SK-N-SH (cell line): ENCODE data around the gene ZNF438. TPM values are rescaled to one million over a fixed set of nuclear protein-coding genes. Genes with fewer than 3 reads are reported as not detected.

ENCODE experiments used
- CTCF ChIA-PET: fragments of 300-600, 350-600 bp; formaldehyde crosslinking; extraction: SDS; loops from one replicate; lab custom pipeline; 2021; lab: Yijun Ruan, JAX
- POLR2A ChIA-PET: fragments of 350-600 bp; sonication (Branson Sonifier 250); formaldehyde crosslinking; extraction: SDS; loops from one replicate; lab custom pipeline; 2020; ENCODE audit warnings: antibody characterized with exemption, inconsistent platforms; lab: Yijun Ruan, JAX
- DNase-seq: peaks from one replicate; pipeline ENCODE4 v3.0.0; 2012
- H2AFZ ChIP-seq: fragments of 200-600 bp; sonication (generic); 2 replicates; pipeline ENCODE4 v1.8.1; 2016; ENCODE audit warnings: antibody characterized with exemption, mild to moderate bottlenecking, low read depth
- H3F3A ChIP-seq: fragments of 200-600 bp; sonication (generic); replicated peaks from 2 replicates; pipeline ENCODE3; 2016; ENCODE audit warnings: antibody characterized with exemption, mild to moderate bottlenecking; ENCODE audit not compliant: insufficient read depth
- H3K27ac ChIP-seq, 2 experiments: fragments of 200-500 bp in 1 of 2; fragments of 200-600 bp in 1 of 2; sonication (Bioruptor generic) in 1 of 2; sonication (generic), shearing (Covaris generic) in 1 of 2; 2 replicates each; pipeline versions ENCODE4 v1.5.1 to v1.6.1; 2014 to 2016; ENCODE audit warnings: low read depth in 2 of 2, inconsistent platforms in 1 of 2, low read length in 1 of 2, mild to moderate bottlenecking in 1 of 2, mixed read lengths in 1 of 2
- H3K27me3 ChIP-seq: fragments of 200-600 bp; sonication (generic), shearing (Covaris generic); 2 replicates; pipeline ENCODE4 v1.6.1; 2016; ENCODE audit warnings: mixed run types; ENCODE audit not compliant: insufficient read depth
- H3K36me3 ChIP-seq, 2 experiments: fragments of 200-500 bp in 1 of 2; fragments of 200-600 bp in 1 of 2; sonication (Bioruptor generic) in 1 of 2; sonication (generic) in 1 of 2; replicated peaks in 1 of 2; 2 replicates each; pipeline versions ENCODE3 to v1.5.1; 2014 to 2016; ENCODE audit warnings: low read length in 1 of 2, mild to moderate bottlenecking in 1 of 2; ENCODE audit not compliant: insufficient read depth in 2 of 2, control insufficient read depth in 1 of 2
- H3K4me1 ChIP-seq, 2 experiments: fragments of 200-500 bp in 1 of 2; fragments of 200-600 bp in 1 of 2; sonication (Bioruptor generic) in 1 of 2; sonication (generic), shearing (Covaris generic) in 1 of 2; 2 replicates each; pipeline versions ENCODE4 v1.5.1 to v1.6.1; 2014 to 2016; ENCODE audit warnings: low read depth in 1 of 2, low read length in 1 of 2, mixed run types in 1 of 2; ENCODE audit not compliant: insufficient read depth in 2 of 2, control insufficient read depth in 1 of 2
- H3K4me2 ChIP-seq: fragments of 200-600 bp; sonication (generic), shearing (Covaris generic); 2 replicates; pipeline ENCODE4 v1.6.1; 2017; ENCODE audit warnings: mixed run types
- H3K4me3 ChIP-seq, 2 experiments: fragments of 200-500 bp in 1 of 2; fragments of 200-600 bp in 1 of 2; sonication (Bioruptor generic) in 1 of 2; sonication (generic), shearing (Covaris generic) in 1 of 2; 2 replicates each; pipeline versions ENCODE4 v1.5.1 to v1.8.1; 2014 to 2016; ENCODE audit warnings: low read depth in 2 of 2, inconsistent platforms in 1 of 2, low read length in 1 of 2, mild to moderate bottlenecking in 1 of 2, mixed read lengths in 1 of 2, moderate library complexity in 1 of 2
- H3K79me2 ChIP-seq: fragments of 200-600 bp; sonication (generic); 2 replicates; pipeline ENCODE4 v1.8.1; 2017; ENCODE audit warnings: mild to moderate bottlenecking; ENCODE audit not compliant: insufficient read depth
- H3K9ac ChIP-seq: fragments of 200-600 bp; sonication (generic); 2 replicates; pipeline ENCODE4 v1.6.1; 2017; ENCODE audit warnings: mixed run types
- H3K9me2 ChIP-seq: fragments of 200-600 bp; sonication (generic); 2 replicates; pipeline ENCODE4 v1.6.1; 2017; ENCODE audit warnings: mixed run types
- H3K9me3 ChIP-seq: fragments of 200-600 bp; sonication (generic); 2 replicates; pipeline ENCODE4 v1.6.1; 2017; ENCODE audit warnings: mixed run types, mild to moderate bottlenecking, moderate library complexity
- H4K20me1 ChIP-seq: fragments of 200-600 bp; sonication (generic); 2 replicates; pipeline ENCODE4 v1.6.1; 2017; ENCODE audit warnings: mild to moderate bottlenecking, mixed run types; ENCODE audit not compliant: insufficient read depth
- CHD2 ChIP-seq: fragments of 150-350 bp; IDR thresholded peaks from 2 replicates; pipeline ENCODE4 v1.6.1; 2018; ENCODE audit warnings: low read length; ENCODE audit not compliant: partially characterized antibody
- CTCF ChIP-seq: fragments of 200-600 bp; sonication (generic); IDR thresholded peaks from 2 replicates; pipeline ENCODE4 v1.6.1; 2017; ENCODE audit warnings: antibody characterized with exemption, mild to moderate bottlenecking, moderate library complexity
- EP300 ChIP-seq, 2 experiments: IDR thresholded peaks; 2 replicates each; pipeline versions ENCODE4 v1.4.0 to v1.6.1; 2012; ENCODE audit warnings: borderline replicate concordance in 1 of 2, low read depth in 1 of 2, low read length in 1 of 2
- FOSL2 ChIP-seq: IDR thresholded peaks from 2 replicates; pipeline ENCODE4 v1.4.0; 2012; ENCODE audit warnings: low read depth, mild to moderate bottlenecking, moderate library complexity, borderline replicate concordance
- GATA2 ChIP-seq: sonication (generic); formaldehyde crosslinking; IDR thresholded peaks from 2 replicates; pipeline ENCODE4 v1.5.0; 2020; ENCODE audit warnings: mild to moderate bottlenecking, missing genetic modification reagents
- JUND ChIP-seq: IDR thresholded peaks from 2 replicates; pipeline ENCODE4 v1.4.0; 2012
- NFIC ChIP-seq: IDR thresholded peaks from 2 replicates; pipeline ENCODE4 v1.4.0; 2012; ENCODE audit warnings: borderline replicate concordance
- NRF1 ChIP-seq: IDR thresholded peaks from 2 replicates; pipeline ENCODE4 v1.6.1; 2012; ENCODE audit warnings: low read depth, mild to moderate bottlenecking, low read length
- PBX3 ChIP-seq: IDR thresholded peaks from 2 replicates; pipeline ENCODE4; 2012
- POLR2AphosphoS5 ChIP-seq: IDR thresholded peaks from 2 replicates; pipeline ENCODE4 v1.6.1; 2012; ENCODE audit warnings: low read depth, low read length
- RAD21 ChIP-seq: IDR thresholded peaks from 2 replicates; pipeline ENCODE4 v1.6.1; 2012; ENCODE audit warnings: mild to moderate bottlenecking, low read length
- RFX5 ChIP-seq: IDR thresholded peaks from 2 replicates; pipeline ENCODE4 v1.6.1; 2012; ENCODE audit warnings: mild to moderate bottlenecking, improper control_type of control experiment, low read length
- TAF1 ChIP-seq: IDR thresholded peaks from 2 replicates; pipeline ENCODE4 v1.6.1; 2012; ENCODE audit warnings: low read depth, mild to moderate bottlenecking, low read length, moderate library complexity, borderline replicate concordance
- TCF12 ChIP-seq: IDR thresholded peaks from 2 replicates; pipeline ENCODE4 v1.4.0; 2012
- USF1 ChIP-seq: IDR thresholded peaks from 2 replicates; pipeline ENCODE4 v1.4.0; 2012; ENCODE audit warnings: low read depth, borderline replicate concordance
- ZBTB33 ChIP-seq: IDR thresholded peaks from 2 replicates; pipeline ENCODE4 v1.4.0; 2012; ENCODE audit warnings: low read depth, borderline replicate concordance
- WGBS: methylation state at CpG from one replicate; pipeline ENCODE4 v1.1.6; 2017; ENCODE audit warnings: low lambda C conversion rate; 5-methylcytosine and 5-hydroxymethylcytosine counted together
- polyA plus RNA-seq, 3 experiments: library from polyadenylated mRNA; depleted of rRNA; stranded (reverse); fragments of >200 nt; gene quantifications; 2 replicates each; pipeline ENCODE4 v1.2.3, GENCODE V29; 2012

ZNF438 gene
- polyA plus RNA-seq, 1 of the 3 experiments (the other 2 are of a cell fraction) = 2.1 TPM

- ChIA-PET POLR2A (no interaction called here), CTCF (interaction anchor here (1.1 to 1.4 kb wide), 2 partner anchors 11 to 19 kb away, joined by 3 read pairs; no protein-coding TSS in a partner anchor)
- no peak for DNase-seq
- Histone ChIP-seq H3K36me3 (no peaks in the 10 kb centered on the region), H3K4me2 (peak overlapping the region; percentile 54; the same call in 1 of the 2 replicates), H3K27me3 (no peaks in the 10 kb centered on the region), H3K4me3 (no peak overlapping the region), H3K4me1 (peaks cover 6 to 7% of the 10 kb centered on the region in 2 experiments; a peak in 2 of 4 replicates), H3F3A (no peaks in the 10 kb centered on the region), H3K79me2 (no peaks in the 10 kb centered on the region), H2AFZ (peak overlapping the region; percentile 86), H4K20me1 (no peaks in the 10 kb centered on the region), H3K27ac (peak overlapping the region; percentile 23 to 56; a peak in 3 of 4 replicates), H3K9ac (peak overlapping the region; percentile 22; the same call in 1 of the 2 replicates), H3K9me3 (no peaks in the 10 kb centered on the region), H3K9me2 (no peaks in the 10 kb centered on the region)
- TF ChIP-seq RFX5 = no peak
- no peak for TF ChIP-seq NRF1
- peak; percentile 20 to 38; a peak in 2 of 4 replicates for TF ChIP-seq EP300 (IDR thresholded peaks at IDR 0.05; ENCODE audit: borderline replicate concordance in 1 of 2, low read depth in 1 of 2, low read length in 1 of 2)
- TF ChIP-seq GATA2 (CRISPR knock-in tag) = no peak
- no peak for TF ChIP-seq ZBTB33
- 0 out of 2 replicates have a peak, but pooled peaks have one; percentile 10 for TF ChIP-seq TAF1
- no peak for TF ChIP-seq POLR2AphosphoS5
- TF ChIP-seq FOSL2 = peak; percentile 63
- peak; percentile 60 for TF ChIP-seq JUND
- no peak for TF ChIP-seq NFIC
- TF ChIP-seq PBX3 = peak; percentile 56; the same call in 1 of the 2 replicates
- TF ChIP-seq CHD2 = no peak
- TF ChIP-seq TCF12 = peak; percentile 91
- no peak for TF ChIP-seq RAD21
- TF ChIP-seq CTCF = no peak
- no peak for TF ChIP-seq USF1
- 11% methylated on average over 2 of the region's 2 CpGs for WGBS
Observed at GRCh38 chr10:31064348-31064747, 32.7 kb upstream of the ZNF438 start.
